ENCODE measurements around the gene CRBN. TPM values are rescaled to one million over a fixed set of nuclear protein-coding genes. Genes with fewer than 3 reads are reported as not detected.
A peak's percentile ranks its signal among the peaks of the same experiment; 100 is the strongest.

CRBN gene
- total RNA-seq, 2 donors from 2014 or later = 30.0 to 47.7 TPM

DNA sequence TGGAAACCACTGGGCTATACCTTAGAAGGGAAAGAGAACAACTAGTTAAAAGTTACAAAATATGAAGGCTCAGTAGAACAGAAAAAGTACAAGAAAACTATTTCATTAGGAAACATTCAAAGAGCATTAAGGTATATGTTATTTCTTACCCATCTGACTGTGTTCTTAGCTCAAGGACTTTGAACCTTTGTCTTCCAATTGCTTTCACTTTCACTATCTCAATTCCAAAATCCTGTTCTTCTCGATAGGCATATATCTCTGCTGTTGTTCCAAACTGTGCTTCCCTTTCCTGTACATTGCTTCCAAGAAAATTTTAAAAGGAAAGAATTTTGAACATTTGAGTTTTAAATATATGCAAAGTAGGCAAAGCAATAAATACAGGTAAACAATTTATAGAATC is 6.9 kb downstream of the CRBN start:
- H3K4me3 ChIP-seq = no peak overlapping the region
- TF ChIP-seq, protein P1, sequence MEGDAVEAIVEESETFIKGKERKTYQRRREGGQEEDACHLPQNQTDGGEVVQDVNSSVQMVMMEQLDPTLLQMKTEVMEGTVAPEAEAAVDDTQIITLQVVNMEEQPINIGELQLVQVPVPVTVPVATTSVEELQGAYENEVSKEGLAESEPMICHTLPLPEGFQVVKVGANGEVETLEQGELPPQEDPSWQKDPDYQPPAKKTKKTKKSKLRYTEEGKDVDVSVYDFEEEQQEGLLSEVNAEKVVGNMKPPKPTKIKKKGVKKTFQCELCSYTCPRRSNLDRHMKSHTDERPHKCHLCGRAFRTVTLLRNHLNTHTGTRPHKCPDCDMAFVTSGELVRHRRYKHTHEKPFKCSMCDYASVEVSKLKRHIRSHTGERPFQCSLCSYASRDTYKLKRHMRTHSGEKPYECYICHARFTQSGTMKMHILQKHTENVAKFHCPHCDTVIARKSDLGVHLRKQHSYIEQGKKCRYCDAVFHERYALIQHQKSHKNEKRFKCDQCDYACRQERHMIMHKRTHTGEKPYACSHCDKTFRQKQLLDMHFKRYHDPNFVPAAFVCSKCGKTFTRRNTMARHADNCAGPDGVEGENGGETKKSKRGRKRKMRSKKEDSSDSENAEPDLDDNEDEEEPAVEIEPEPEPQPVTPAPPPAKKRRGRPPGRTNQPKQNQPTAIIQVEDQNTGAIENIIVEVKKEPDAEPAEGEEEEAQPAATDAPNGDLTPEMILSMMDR (IDR thresholded peaks at IDR 0.05) = no peak
- no peak overlapping the region for H3K9ac ChIP-seq (ENCODE audit: low read depth in 2 of 2, low read length in 2 of 2)
- intact Hi-C loops (cut with DNase I) = loop anchor here (5.0 kb wide), 1 partner anchor 35 kb away; no protein-coding TSS in a partner anchor
- H3K27me3 ChIP-seq = no peaks in the 10 kb centered on the region
- H3K4me1 ChIP-seq = no peaks in the 10 kb centered on the region
- peaks cover 4% of the 10 kb centered on the region for H3K36me3 ChIP-seq
- no peaks in the 10 kb centered on the region for H3K9me3 ChIP-seq
- DNase-seq = no peak
- peak overlapping the region; percentile 56 for H3K27ac ChIP-seq

DNA sequence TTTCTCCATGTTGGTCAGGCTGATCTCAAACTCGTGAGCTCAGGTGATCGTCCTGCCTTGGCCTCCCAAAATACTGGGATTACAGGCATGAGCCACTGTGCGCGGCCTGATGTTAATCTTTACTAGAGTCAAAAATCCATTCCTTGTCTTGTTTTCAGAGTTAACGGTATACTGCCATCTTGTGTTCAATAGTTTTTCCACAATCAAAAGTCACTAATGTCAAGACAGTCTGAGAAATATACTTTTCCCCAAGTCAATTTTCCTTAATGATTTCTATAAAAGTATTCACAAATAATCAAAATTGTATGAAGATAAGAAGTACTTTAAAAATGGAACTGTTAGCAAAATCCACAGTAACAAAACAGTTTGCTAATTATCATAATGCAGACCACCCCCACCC is 8.5 kb downstream of the CRBN start:
- intact Hi-C loops (cut with DNase I) = loop anchor here (5.0 kb wide), 1 partner anchor 34 kb away; no protein-coding TSS in a partner anchor
- no peak overlapping the region for H3K4me3 ChIP-seq
- TF ChIP-seq, protein P1 (IDR thresholded peaks at IDR 0.05) = peak; percentile 16
- no peaks in the 10 kb centered on the region for H3K9me3 ChIP-seq
- H3K27ac ChIP-seq = no peak overlapping the region
- H3K9ac ChIP-seq (ENCODE audit: low read depth in 2 of 2, low read length in 2 of 2) = no peak overlapping the region
- no peak for DNase-seq
- no peaks in the 10 kb centered on the region for H3K4me1 ChIP-seq
- peaks cover 9% of the 10 kb centered on the region for H3K36me3 ChIP-seq
- H3K27me3 ChIP-seq = no peaks in the 10 kb centered on the region

DNA sequence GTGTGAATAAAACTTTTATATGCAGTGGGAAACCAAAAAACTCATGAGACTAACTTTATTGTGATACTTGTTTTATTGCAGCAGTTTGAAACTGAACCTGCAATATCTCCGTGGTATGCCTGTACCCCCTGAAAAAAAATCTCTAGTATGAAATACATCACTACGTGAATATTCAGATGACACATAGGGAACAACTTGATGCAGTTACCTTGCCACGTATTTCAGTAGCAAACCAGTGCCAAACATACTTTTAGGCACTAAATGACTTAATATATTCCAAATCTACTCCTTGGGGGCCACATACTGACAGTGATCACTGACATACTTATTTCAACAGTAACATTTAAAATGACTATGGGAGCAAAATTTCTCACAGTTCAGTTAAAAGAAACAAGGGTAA is 13.8 kb downstream of the CRBN start:
- Histone ChIP-seq H3K9me3 (no peaks in the 10 kb centered on the region), H3K4me1 (no peaks in the 10 kb centered on the region), H3K9ac (ENCODE audit: low read depth in 2 of 2, low read length in 2 of 2) (no peak overlapping the region), H3K27me3 (no peaks in the 10 kb centered on the region), H3K4me3 (no peak overlapping the region), H3K27ac (no peak overlapping the region), H3K36me3 (peaks cover 15% of the 10 kb centered on the region)
- TF ChIP-seq, protein P1 (IDR thresholded peaks at IDR 0.05) = no peak
- no peak for DNase-seq
- intact Hi-C loops (cut with DNase I) = no loop called here

DNA sequence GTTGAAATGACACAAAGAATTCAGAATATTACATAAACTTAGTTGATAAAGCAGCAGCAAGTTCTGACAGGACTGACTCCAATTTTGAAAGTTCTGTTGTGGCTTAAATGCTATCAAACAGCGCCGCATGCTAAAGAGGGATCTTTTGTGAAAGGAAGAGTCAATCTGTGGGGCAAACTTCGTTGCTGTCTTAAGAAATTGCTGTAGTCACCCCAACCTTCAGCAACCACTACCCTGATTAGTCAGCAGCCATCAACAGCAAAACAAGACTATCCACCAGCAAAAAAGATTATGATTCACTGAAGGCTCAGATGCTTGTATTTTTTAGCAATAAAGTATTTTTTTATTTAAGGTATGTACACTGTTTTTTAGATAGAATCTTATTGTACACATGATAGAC is 14.2 kb downstream of the CRBN start:
- H3K4me1 ChIP-seq = no peaks in the 10 kb centered on the region
- intact Hi-C loops (cut with DNase I) = no loop called here
- no peaks in the 10 kb centered on the region for H3K27me3 ChIP-seq
- no peak overlapping the region for H3K4me3 ChIP-seq
- no peaks in the 10 kb centered on the region for H3K9me3 ChIP-seq
- H3K9ac ChIP-seq (ENCODE audit: low read depth in 2 of 2, low read length in 2 of 2) = no peak overlapping the region
- DNase-seq = no peak
- TF ChIP-seq, protein P1 (IDR thresholded peaks at IDR 0.05) = no peak
- H3K36me3 ChIP-seq = peaks cover 13% of the 10 kb centered on the region
- no peak overlapping the region for H3K27ac ChIP-seq

DNA sequence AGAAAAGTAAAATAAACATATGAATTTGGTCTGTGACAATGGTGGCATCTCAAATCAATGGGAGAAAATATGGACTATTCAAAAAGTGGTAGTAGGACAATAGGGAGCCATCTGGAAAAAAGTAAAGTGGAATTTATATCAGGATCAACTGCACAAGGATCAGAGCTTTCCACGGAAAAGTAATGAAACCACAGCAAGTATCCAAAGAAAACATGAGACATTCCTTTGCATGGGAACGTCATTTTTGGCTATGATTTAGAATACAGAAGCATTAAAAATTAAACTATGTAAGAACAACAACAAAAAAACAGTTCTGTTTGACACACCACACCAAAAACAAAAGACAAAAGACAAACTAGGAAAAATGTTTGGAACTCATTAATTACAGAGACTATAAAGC is 18.7 kb downstream of the CRBN start:
- Histone ChIP-seq H3K27ac (no peak overlapping the region), H3K4me1 (no peaks in the 10 kb centered on the region), H3K9me3 (no peaks in the 10 kb centered on the region), H3K9ac (ENCODE audit: low read depth in 2 of 2, low read length in 2 of 2) (no peak overlapping the region), H3K4me3 (no peak overlapping the region), H3K27me3 (no peaks in the 10 kb centered on the region), H3K36me3 (peaks cover 6% of the 10 kb centered on the region)
- TF ChIP-seq, protein P1 (IDR thresholded peaks at IDR 0.05) = no peak
- intact Hi-C loops (cut with DNase I) = no loop called here
- DNase-seq = no peak

All from colonic mucosa (tissue), 4 donors.